Middle frontal gyrus (tissue), 1 donor: ENCODE measurements around the gene PLPPR3.
"Not testable (repeated sequence)": the region's sequence is repeated elsewhere in the genome, so short reads cannot be mapped to it uniquely, and the experiment has no call there.

Experiments
- DNase-seq: peaks from one replicate; pipeline ENCODE4 v3.0.0-alpha.2; 2015; ENCODE audit warnings: low spot score; ENCODE audit errors: extremely low spot score

The PLPPR3 gene

DNA sequence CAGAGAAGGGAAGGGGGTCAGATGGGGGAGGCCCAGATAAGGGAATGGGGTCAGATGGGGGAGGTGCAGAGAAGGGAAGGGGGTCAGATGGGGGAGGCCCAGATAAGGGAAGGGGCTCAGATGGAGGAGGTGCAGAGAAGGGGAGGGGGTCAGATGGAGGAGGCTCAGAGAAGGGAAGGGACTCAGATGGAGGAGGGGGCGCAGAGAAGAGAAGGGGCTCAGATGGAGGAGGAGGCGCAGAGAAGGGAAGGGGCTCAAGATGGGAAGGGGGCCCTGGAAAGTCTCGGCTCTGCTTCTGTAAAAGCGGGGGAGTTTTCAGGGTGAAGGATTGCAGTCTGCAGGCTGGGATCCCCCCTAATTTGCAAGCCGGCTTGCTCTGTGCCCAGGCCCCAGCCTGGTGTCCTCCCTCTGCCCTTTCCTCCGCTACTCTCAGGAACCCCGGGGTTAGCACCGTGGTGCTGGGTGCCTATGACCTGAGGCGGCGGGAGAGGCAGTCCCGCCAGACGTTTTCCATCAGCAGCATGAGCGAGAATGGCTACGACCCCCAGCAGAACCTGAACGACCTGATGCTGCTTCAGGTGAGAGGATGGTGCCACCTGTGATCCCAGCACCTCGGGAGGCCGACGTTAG, 7.5 kb upstream of the PLPPR3 start:
- no peak for DNase-seq

DNA sequence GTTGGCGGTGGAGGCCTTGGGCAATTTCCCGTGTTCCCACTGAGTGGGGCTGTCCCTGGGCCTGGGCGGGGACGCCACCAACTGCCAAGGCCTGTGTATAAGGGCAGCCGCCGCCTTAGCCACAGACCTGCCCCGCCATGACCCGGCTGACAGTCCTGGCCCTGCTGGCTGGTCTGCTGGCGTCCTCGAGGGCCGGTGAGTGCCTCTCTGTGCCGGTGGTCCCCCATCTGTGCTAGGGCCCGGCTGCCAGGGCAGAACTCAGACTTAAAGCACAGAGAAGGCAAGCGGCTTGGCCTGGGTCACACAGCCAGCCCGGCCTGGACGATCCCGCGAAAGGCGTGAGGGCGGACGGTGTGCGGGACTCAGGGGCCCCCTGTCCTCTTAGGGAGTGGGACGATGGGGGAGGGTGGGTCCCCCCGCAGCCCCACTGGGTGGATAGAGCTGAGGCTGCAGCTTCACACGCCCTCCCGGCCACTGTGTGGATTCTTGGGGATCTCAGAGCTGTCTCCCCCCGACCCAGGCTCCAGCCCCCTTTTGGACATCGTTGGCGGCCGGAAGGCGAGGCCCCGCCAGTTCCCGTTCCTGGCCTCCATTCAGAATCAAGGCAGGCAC, 6.1 kb upstream of the PLPPR3 start, which contains the start of gene AZU1:
Gene AZU1, plus strand, starts transcription at position 128 of the 612 bp plus-strand sequence. Its CDS starts 10 bp downstream, at position 138.
- no peak for DNase-seq

DNA sequence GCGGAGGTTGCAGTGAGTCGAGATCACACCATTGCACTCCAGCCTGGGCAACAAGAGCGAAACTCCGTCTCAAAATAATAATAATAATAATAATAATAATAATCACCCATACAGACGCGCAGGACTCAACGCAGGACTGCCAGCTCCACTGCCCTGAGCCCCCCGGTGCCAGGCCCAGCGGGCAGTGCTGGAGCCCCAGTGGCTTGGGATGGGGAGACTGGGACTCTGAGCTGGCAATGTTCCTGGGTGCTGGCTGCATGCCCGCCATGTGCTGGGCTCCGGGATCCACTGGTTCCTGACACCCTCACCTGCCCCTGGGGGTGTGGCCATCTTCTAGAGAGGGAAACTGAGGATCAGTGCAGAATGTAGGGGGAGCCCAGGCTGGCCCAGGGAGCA, 5.6 kb upstream of the PLPPR3 start:
- no peak for DNase-seq

DNA sequence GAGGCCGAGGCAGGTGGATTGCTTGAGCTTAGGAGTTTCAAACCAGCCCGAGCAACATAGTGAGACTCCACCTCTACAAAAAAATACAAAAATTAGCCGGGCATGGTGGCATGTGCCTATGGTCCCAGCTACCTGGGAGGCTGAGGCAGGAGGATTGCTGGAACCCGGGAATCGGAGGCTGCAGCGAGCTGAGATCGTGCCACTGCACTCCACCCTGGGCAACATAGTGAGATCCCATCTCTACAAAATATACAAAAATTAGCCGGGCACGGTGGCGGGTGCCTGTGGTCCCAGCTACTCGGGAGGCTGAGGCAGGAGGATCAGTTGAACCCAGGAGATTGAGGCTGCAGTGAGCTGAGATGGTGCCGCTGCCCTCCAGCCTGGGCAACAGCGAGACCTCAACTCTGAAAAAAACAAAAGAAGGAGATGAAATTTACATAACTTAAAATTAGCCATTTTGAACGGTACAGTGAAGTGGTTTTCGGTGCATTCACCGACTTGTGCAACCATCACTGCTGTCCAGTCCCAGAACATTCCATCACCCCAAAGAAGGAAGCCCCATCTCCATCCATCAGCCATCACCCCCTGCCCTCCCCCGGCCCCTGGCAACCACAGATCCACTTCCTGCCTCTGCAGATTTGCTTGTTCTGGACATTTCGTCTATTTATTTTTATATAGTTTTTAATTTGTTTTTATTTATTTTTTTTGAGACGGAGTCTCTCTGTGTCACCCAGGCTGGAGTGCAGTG, 4.3 kb upstream of the PLPPR3 start:
- no peak for DNase-seq

DNA sequence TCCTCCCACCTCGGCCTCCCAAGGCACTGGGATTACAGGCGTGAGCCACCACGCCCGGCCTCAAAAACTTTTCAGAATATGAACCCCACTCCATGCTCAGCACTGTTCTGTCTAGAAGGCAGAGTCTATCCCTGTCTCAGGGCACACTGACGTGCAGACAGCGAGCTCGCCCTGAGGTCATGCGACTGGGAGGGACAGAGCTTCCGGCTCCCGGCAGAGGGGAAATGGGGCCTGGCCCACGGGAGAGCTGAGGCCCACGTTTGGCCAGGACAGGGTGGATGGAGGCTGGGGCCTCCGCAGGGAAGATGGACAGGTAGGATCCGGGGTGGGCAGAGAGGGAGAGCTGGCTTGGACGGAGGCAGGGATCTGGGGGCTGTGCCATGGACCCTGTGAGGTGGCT, 3.1 kb upstream of the PLPPR3 start:
- DNase-seq, result no peak

DNA sequence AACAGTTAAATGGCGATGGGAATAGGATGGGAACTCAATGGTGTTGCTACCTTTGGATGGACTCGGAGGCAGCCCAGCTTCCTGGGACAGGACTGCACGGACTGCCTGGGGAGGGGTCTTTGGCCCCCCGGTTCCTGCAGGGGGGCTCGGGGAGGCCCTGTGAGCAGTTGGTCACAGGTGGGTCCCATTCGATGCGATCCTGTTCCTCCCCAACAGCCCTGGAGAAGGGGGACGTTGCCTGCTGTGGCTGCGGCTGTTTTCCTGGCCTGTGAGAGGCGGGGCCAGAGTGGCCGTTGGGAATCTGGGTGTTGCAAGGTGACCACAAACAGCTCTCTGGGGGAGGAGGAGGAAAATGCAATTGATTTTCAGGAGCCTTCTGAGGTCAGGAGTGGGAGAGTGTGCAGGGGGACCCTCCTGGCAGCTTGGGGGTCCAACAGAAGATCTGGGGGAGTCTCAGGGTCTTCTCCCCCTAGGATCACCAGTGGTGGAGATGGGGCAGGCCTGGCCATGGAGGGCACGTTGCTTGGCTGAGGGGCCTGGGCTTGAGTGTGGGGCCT, 1.9 kb upstream of the PLPPR3 start:
- DNase-seq, result no peak

DNA sequence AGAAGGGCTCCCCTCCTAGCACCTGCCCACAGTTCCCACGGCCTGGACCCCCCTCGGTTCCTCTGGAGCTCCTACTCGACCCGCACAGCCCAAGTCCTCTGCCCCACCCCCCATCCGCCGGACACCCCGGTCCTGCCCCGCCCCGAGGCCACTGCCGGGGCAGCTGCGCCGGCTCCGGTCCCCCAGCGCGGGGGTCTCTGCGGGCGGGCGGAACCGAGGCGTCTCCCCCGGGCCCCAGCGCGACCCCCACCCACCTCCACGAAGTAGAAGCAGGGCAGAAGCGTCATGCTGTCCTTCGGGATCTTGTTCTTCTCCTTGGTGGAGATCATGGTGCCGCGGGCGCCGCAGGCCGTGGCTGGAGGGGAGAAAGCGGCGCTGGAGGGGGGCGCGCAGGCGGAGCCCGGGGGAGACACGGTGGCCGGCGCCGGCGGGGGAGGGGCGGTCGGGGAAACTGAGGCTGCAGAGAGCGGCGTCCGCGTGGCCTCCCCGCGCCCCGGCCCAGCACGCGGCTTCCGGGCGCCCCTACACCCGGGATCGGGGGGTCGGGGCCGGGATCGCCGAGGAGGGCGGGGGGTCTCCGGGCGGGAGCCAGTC, 427 bp downstream of the PLPPR3 start:
- no peak for DNase-seq

DNA sequence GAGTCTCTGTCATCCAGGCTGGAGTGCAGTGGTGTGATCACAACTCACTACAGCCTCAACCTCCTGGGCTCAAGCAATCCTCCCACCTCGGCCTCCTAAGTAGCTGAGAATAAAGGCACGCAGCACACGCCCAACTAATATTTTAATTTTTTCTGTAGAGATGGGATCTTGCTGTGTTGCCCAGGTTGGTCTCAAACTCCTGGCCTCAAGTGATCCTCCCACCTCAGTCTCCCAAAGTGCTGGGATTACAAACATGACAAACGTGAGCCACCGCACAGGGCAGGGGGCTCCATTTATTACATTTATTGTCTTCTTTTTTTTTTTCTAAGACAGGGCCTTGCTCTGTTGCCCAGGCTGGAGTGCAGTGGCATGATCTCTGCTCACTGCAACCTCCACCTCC, 1.5 kb downstream of the PLPPR3 start:
- DNase-seq, result not testable (repeated sequence)

DNA sequence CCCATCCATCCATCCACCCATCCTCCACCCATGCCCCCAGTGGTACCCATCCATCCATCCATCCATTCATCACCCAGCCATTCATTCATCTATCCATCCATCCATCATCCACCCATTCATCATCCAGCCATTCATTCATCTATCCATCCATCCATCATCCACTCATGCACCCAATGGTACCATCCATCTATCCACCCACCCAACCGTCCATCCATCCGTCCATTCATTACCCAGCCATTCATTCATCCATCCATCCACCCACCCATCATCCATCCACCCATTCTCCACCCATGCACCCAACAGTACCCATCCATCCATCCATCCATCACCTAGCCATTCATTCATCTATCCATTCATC, 5.3 kb downstream of the PLPPR3 start:
- DNase-seq, result no peak

DNA sequence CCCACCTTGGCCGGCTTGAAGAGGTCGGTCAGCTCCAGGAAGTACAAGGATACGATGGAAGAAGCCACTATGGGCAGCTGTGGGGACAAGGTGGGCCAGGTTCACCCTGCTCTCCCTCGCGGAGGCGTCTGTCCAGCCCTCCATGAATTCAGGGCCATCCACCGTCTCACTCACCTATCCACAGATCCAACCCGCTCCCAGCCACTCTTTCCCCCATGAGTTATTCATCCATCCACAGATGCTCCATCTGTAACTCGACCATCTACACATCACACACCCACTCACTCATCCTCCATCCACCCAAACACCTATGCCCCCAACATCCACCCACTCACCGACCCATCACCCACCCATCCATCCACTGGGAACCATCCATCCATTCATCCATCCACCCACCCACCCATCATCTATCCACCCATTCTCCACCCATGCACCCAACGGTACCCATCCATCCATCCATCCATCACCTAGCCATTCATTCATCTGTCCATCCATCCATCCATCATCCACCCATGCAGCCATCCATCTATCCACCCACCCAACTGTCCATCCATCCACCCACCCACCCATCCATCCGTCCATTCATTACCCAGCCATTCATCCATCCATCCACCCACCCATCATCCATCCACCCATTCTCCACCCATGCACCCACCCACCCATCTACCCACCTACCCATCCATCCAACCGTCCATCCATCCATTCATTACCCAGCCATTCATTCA, 5.8 kb downstream of the PLPPR3 start:
- no peak for DNase-seq

DNA sequence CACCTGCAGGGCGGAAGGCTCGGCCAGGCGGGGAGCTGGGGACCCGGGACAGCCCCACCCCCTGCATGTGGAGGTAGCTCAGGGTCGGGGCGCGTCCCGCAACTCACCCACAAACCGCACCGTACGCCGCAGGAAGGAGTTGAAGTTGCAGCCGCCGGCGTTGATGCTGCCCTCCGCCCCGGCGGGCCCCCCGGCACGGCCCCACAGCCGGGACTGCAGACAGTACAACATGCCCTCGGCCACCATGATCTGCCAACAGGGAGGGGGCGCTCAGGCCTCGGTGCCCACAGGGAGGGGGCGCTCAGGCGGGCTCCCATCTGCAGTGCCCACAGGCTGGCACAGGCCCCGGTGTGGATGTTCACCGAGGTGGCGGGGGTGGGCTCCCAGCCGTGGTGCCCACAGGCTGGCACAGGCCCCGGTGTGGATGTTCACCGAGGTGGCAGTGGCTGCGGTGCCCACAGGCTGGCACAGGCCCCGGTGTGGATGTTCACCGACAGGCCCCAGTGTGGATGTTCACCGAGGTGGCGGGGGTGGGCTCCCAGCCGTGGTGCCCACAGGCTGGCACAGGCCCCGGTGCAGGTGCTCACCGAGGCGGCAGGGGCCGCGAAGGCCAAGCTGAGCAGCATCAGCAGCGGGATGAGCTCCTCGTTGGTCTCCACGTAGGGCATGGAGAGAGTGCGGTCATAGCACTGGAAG, 6.5 kb downstream of the PLPPR3 start:
- no peak for DNase-seq

DNA sequence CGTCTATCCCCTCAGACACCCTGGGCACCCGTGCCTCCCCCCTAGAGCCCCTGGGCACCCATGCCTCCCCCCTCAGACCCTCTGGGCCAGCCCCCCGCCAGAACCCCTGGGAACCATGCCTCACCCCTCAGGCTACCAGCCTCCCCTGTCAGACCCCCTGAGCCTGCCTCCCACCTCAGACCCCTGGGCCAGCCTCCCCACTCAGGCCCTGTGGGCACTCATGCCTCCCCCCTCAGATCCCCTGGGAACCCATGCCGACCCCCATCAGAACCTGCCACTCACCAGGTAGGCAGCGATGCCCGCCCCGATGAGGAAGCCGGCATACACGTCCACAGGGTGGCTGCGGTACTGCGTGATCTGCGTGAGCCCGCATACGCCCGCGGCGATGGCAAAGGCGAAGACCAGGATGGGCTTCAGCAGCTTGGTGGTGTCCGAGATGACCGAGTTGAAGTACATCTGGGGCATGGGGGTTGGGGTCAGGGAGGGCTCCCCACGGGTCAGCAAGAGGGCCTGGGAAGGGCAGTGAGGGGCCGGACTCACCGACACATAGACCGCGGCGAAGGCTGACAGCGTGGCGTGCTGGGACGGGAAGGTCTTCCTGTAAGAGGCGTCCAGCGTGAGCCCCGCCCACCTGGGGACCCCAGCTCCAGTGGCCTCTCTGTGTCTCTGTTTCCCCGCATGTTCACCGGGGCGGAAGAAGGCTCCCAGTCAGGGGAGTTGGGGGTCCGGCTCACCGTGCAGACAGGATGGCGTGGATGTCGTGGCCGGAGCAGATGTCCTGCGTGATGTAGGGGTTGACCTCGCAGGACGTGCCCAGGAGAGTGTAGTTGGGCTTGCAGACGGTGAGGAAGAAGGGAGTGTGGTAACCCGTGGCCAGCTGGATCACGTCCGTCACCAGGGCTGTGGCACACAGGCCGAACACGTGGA, 7.3 kb downstream of the PLPPR3 start:
- DNase-seq, result no peak

DNA sequence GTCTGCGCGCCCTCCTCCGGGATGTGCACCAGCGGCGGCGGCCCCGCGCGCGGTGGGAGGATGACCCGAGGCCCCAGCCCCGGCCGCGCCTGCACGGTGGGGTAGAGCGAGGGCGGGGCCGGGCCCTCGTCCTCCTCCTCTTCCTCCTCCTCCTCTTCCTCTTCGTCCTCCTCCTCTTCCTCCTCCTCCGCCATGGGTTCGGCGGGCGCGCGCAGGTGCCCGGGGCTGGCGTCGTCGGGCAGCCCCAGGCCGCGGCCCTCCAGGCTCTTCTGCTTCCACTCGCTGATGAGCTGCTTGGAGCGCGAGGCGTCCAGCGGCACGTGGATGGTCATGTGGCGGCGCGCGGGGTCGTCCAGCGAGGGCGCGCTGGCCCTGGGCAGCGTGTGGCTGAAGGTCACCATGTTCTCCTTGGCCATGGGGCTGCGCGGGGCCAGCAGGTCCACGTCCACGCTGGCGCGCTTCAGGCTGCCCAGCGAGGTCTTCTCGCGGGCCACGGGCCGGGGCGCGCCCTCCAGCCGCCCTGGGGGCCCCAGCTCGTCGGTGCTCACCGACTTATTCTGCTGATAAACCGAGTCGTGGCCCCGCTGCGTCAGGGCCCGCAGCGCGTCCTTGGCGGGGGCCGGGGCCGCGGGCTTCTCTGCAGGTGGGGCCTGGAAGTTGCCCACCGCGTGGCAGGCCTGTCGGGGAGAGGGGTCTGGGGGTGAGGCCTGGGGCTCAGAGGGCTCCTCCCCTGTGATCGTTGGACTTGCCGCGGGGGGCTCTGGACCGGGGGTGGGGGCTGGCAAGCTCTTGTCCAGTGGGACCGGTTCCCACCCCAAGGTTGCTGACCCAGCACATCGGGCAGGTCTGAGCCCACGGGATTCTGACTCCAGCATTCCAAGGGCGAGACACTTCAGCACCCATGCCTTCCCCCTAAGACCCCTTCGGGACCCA, 8.3 kb downstream of the PLPPR3 start:
- no peak for DNase-seq

DNA sequence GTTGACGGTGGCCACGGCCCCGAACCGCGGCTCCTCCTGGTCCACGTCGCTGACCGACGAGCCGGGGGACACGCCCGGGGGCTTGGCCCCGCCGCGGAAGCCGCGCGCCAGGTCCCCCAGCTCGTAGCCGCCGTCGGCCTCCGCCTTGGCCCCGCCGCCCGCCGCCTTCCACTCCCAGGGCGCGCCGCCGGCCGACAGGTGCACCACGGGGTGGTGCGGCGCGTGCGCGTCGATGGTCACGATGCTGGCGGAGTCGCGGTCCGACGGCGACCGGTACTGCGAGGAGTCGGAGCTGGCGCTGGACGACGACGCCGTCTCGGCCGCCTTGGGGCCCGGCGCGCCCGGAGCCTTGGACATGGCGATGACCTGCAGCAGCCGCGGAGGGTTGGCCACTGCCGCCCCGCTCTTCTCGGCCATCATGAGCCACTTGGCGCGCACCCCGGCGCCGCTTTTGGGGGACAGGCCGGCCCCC, 9.0 kb downstream of the PLPPR3 start:
- DNase-seq, result no peak

DNA sequence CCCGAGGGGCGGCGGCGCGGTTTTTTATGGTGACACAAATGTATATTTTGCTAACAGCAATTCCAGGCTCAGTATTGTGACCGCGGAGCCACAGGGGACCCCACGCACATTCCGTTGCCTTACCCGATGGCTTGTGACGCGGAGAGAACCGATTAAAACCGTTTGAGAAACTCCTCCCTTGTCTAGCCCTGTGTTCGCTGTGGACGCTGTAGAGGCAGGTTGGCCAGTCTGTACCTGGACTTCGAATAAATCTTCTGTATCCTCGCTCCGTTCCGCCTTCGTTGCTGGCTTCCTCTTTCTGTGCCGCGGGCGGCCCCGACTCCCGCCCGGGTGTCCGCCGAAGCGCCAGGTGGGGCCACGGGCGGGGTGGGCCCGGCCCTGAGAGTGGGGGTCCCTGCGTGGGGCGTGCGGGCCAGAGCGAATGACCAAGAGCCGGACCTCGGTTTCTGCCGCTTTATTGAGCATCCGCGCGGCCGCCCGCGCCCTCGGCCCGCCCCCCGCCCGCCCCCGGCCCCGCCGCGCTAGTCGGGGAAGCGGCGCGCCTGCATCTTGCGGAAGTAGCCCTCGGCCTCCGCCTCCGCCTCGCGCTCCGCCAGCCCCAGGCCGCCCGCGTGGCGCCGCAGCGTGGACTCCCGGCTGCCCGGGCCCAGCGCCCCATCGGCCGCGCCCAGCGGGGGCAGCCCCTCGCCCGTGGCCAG, 9.6 kb downstream of the PLPPR3 start:
- no peak for DNase-seq

DNA sequence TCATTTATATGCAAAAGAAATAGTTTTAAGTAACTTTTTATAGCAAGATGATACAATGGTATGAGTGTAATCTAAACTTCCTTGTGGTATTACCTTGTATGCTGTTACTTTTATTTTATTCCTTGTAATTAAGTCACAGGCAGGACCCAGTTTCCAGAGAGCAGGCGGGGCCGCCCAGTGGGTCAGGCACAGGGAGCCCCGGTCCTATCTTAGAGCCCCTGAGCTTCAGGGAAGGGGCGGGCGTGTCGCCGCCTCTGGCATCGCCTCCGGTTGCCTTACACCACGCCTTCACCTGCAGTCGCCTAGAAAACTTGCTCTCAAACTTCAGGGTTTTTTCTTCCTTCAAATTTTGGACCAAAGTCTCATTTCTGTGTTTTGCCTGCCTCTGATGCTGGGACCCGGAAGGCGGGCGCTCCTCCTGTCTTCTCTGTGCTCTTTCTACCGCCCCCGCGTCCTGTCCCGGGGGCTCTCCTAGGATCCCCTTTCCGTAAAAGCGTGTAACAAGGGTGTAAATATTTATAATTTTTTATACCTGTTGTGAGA, 10.2 kb downstream of the PLPPR3 start:
- no peak for DNase-seq

DNA sequence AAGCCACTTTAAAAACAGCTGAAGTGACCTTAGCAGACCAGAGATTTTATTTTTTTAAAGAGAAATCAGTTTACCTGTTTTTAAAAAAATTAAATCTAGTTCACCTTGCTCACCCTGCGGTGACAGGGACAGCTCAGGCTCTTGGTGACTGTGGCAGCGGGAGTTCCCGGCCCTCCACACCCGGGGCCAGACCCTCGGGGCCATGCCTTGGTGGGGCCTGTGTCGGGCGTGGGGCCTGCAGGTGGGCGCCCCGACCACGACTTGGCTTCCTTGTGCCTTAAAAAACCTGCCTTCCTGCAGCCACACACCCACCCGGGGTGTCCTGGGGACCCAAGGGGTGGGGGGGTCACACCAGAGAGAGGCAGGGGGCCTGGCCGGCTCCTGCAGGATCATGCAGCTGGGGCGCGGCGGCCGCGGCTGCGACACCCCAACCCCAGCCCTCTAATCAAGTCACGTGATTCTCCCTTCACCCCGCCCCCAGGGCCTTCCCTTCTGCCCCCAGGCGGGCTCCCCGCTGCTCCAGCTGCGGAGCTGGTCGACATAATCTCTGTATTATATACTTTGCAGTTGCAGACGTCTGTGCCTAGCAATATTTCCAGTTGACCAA, 10.8 kb downstream of the PLPPR3 start:
- no peak for DNase-seq
